CD4-positive, alpha-beta T cell treated with Interleukin-21 for 1 hour (primary cell): Measurements from ENCODE around the gene APRT.

Experiments
- DNase-seq: peaks from one replicate; pipeline ENCODE4 v3.0.0-alpha.2; 2020

The APRT gene

GRCh38 chr16:88770461-88771293, 41.1 kb downstream of the APRT start:
- DNase-seq, result peak; percentile 28

GRCh38 chr16:88769617-88770460, 41.9 kb downstream of the APRT start:
- DNase-seq, result no peak

- DNase-seq, result no peak
These were observed 43.5 kb downstream of the APRT start for GRCh38 chr16:88768071-88768783.

GRCh38 chr16:88767546-88768070, 44.1 kb downstream of the APRT start:
- no peak for DNase-seq

GRCh38 chr16:88766975-88767374, 44.8 kb downstream of the APRT start:
- DNase-seq, result no peak

GRCh38 chr16:88764913-88765349, 46.8 kb downstream of the APRT start:
- no peak for DNase-seq

GRCh38 chr16:88764080-88764479, 47.6 kb downstream of the APRT start:
- no peak for DNase-seq

- DNase-seq, result no peak
These were observed 48.1 kb downstream of the APRT start for GRCh38 chr16:88763502-88764053.

GRCh38 chr16:88762941-88763340, 48.8 kb downstream of the APRT start:
- DNase-seq, result no peak

- no peak for DNase-seq
These were observed 49.4 kb downstream of the APRT start for GRCh38 chr16:88762258-88762870.

- DNase-seq, result no peak
These were observed 49.9 kb downstream of the APRT start for GRCh38 chr16:88761830-88762229.

GRCh38 chr16:88761143-88761534, 50.6 kb downstream of the APRT start:
- no peak for DNase-seq

GRCh38 chr16:88760424-88761142, 51.1 kb downstream of the APRT start:
- no peak for DNase-seq

- DNase-seq, result no peak
These were observed 51.8 kb downstream of the APRT start for GRCh38 chr16:88759976-88760350.
